Lower lobe of right lung (tissue), 2 donors: ENCODE data around the gene CADM2. TPM values are rescaled to one million over a fixed set of nuclear protein-coding genes. Genes with fewer than 3 reads are reported as not detected.
"Not testable (repeated sequence)": the region's sequence is repeated elsewhere in the genome, so short reads cannot be mapped to it uniquely, and the experiment has no call there.

Source experiments
- ATAC-seq, 2 donors: fragments of 200-7000 bp; cut with Tn5 transposase; one replicate each; pipeline ENCODE4 v1.9.1; 2020 to 2022; ENCODE audit warnings: mild to moderate bottlenecking in 2 of 2, moderate library complexity in 2 of 2
- DNase-seq: peaks from one replicate; pipeline ENCODE4 v3.0.0-alpha.2; 2020
- H3K27ac ChIP-seq: fragments of 200-600 bp; one replicate; pipeline ENCODE4 v1.8.0; 2022
- H3K27me3 ChIP-seq: fragments of 200-600 bp; one replicate; pipeline ENCODE4 v1.8.0; 2022; ENCODE audit warnings: low read depth
- H3K36me3 ChIP-seq: fragments of 200-600 bp; one replicate; pipeline ENCODE4 v1.8.0; 2022; ENCODE audit warnings: mild to moderate bottlenecking
- H3K4me1 ChIP-seq: fragments of 200-600 bp; one replicate; pipeline ENCODE4 v1.8.0; 2022
- H3K4me3 ChIP-seq: fragments of 200-600 bp; one replicate; pipeline ENCODE4 v1.8.0; 2022; ENCODE audit warnings: mild to moderate bottlenecking
- H3K9me3 ChIP-seq: fragments of 200-600 bp; one replicate; pipeline ENCODE4 v1.8.0; 2022
- CTCF ChIP-seq: fragments of 200-600 bp; IDR thresholded peaks from one replicate; pipeline ENCODE4 v1.8.0; 2022; ENCODE audit warnings: antibody characterized with exemption, mild to moderate bottlenecking
- intact Hi-C: fragments of 100-400 bp; cut with DNase I; formaldehyde crosslinking; loops from one replicate; pipeline ENCODE4 v1.11.0; 2022
- total RNA-seq: library from RNA; stranded (reverse); fragmentation: NEBNext Ultra II Directional; extraction: Animal tissue kit (Norgen Biotek cat#: 25700); gene quantifications from one replicate; pipeline ENCODE4 v1.2.1, GENCODE V29; 2021
- donor health status: DM: no; HTN: yes; CAD: no; lungs with severe emphysema.

The CADM2 gene
- total RNA-seq, 1 donor from 2014 or later, result 0.83 TPM

- intact Hi-C loops, result no loop called here
- TF ChIP-seq CTCF, result no peak
- Histone ChIP-seq H3K4me1 (no peaks in the 10 kb centered on the region), H3K9me3 (no peaks in the 10 kb centered on the region), H3K36me3 (no peaks in the 10 kb centered on the region), H3K4me3 (no peak overlapping the region), H3K27me3 (no peaks in the 10 kb centered on the region), H3K27ac (no peak overlapping the region)
- ATAC-seq (no peak), DNase-seq (no peak)
Observed at GRCh38 chr3:85495602-85496001, 536.8 kb downstream of the CADM2 start.

DNA sequence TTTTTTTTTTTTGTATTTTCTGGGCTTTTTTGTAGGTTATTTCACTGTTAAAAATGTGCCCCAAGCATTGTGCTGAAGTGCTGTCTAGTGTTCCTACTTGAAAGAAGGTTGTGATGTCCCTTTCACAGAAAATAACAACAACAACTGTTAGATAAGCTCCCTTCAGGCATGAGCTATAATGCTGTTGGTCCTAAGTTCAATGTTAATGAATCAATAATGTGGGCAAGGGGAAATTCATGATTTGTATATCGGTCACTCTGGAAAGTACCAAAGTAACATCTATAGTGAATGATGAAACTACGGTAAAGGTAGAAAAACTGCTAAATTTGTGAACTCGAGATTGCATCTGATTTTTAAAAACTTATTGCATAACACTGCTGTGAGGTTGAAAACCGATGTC, 539.4 kb downstream of the CADM2 start:
- DNase-seq (no peak), ATAC-seq (no peak)
- H3K27ac ChIP-seq, result no peak overlapping the region
- H3K9me3 ChIP-seq, result no peaks in the 10 kb centered on the region
- intact Hi-C loops, result no loop called here
- H3K36me3 ChIP-seq, result no peaks in the 10 kb centered on the region
- H3K27me3 ChIP-seq, result no peaks in the 10 kb centered on the region
- no peak for TF ChIP-seq CTCF
- H3K4me1 ChIP-seq, result no peaks in the 10 kb centered on the region
- no peak overlapping the region for H3K4me3 ChIP-seq

DNA sequence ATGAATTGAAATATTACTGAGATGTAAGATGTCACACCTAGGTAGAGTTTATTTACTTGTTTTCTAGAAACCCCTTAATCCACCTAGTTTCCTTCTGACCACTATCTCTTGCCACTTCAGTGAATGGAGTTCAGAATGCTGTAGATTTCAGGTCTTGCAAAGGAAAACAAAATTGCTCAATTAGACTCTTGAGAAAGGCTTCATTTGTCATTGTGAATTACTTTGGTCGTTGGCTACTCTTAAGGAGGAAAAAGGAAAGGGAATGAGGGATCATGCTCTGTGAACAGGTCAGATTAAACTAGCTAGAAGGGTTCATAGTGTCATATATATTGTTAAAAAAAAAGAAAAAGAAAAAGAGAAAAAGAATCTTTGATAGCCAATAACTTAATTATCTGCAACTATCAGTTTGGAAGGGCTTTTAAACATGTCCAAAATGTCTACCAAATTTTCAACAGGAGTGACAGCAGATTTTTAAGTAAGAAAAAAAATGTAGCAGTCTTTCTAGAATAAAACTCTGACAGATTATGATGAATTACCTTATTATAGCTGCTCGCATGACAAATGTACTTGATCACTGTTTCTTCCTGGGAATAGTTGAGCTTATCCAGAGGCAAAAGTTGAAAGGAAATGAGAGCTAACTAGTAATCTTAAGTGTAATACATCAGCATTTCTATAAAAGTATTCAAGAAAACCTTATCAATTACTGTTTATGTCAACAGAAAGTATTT, 543.5 kb downstream of the CADM2 start:
- H3K9me3 ChIP-seq, result no peaks in the 10 kb centered on the region
- no peaks in the 10 kb centered on the region for H3K36me3 ChIP-seq
- no peak for ATAC-seq
- no peak overlapping the region for H3K27ac ChIP-seq
- no peak for TF ChIP-seq CTCF
- H3K4me1 ChIP-seq, result no peaks in the 10 kb centered on the region
- intact Hi-C loops, result no loop called here
- no peak for DNase-seq
- H3K27me3 ChIP-seq, result no peaks in the 10 kb centered on the region
- H3K4me3 ChIP-seq, result no peak overlapping the region

GRCh38 chr3:85504129-85504784, 545.5 kb downstream of the CADM2 start:
- H3K27ac ChIP-seq, H3K36me3 ChIP-seq, ATAC-seq, DNase-seq, H3K4me1 ChIP-seq, H3K27me3 ChIP-seq, H3K4me3 ChIP-seq, intact Hi-C loops, H3K9me3 ChIP-seq: not testable (repeated sequence)

DNA sequence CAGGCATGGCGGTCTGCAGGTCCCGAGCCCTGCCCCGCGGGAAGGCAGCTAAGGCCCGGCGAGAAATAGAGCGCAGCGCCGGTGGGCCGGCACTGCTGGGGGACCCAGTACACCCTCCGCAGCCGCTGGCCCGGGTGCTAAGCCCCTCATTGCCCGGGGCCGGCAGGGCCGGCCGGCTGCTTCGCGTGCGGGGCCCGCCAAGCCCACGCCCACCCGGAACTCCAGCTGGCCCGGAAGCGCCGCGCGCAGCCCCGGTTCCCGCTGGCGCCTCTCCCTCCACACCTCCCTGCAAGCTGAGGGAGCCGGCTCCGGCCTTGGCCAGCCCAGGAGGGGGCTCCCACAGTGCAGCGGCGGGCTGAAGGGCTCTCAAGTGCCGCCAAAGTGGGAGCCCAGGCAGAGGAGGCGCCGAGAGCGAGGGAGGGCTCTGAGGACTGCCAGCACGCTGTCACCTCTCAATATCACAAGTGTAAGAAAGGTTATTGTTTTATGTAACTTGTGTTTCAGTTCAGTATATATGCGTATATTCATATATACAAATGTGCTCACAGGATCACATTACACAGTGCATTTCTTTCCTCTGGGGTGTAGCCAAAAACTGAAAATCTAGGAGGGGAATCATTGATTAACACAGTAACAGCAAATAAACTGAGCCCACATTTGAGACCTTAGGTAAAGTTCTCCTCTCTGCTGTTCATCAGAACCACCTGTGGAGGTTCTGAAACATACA, 546.2 kb downstream of the CADM2 start:
- DNase-seq, H3K4me3 ChIP-seq, H3K27ac ChIP-seq, H3K9me3 ChIP-seq, H3K4me1 ChIP-seq, ATAC-seq, H3K36me3 ChIP-seq, intact Hi-C loops, H3K27me3 ChIP-seq: not testable (repeated sequence)

DNA sequence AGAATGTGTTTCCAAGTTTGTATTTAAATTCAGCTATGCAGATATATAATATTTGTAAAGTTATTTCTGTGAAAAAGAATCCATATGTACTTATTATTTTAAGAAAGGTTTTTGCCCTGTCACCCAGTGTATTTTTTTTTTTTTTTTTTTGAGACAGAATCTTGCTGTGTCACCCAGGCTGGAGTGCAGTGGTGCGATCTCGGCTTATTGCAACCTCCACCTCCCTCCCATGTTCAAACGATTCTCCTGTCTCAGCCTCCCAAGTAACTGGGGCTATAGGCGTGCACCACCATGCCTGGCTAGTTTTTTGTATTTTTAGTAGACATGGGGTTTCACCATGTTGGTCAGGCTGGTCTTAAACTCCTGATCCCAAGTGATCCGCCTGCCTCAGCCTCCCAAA, 548.3 kb downstream of the CADM2 start:
- DNase-seq, H3K9me3 ChIP-seq, H3K4me3 ChIP-seq, H3K27ac ChIP-seq, H3K27me3 ChIP-seq, H3K36me3 ChIP-seq, ATAC-seq, intact Hi-C loops, H3K4me1 ChIP-seq: not testable (repeated sequence)

DNA sequence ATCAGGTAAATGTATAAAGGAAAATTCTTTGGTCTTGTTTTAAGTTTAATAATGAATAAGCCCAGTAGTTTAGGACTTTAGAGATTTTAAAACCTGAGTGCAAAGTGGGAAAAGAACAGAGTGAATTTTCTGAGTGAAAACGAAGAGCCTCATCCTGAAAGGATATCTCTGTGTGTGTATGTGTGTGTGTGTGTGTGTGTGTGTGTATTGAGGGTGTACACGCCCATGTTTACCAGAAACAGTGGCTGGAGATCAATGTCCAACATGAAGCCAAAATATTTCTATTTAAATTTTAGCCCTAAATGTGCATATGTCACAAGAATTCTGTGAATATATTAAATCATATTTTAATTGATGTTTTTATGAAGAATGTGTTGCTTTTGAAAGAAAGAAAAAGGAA, 549.9 kb downstream of the CADM2 start:
- Histone ChIP-seq H3K4me1 (no peaks in the 10 kb centered on the region), H3K4me3 (no peak overlapping the region), H3K27ac (no peak overlapping the region), H3K9me3 (no peaks in the 10 kb centered on the region), H3K27me3 (no peaks in the 10 kb centered on the region), H3K36me3 (no peaks in the 10 kb centered on the region)
- intact Hi-C loops, result no loop called here
- DNase-seq (no peak), ATAC-seq (no peak)
- no peak for TF ChIP-seq CTCF
